Neutrophil (primary cell): Measurements from ENCODE around the gene XIST.

Experiments used
- H3K27ac ChIP-seq: fragments of 200-600 bp; sonication (generic); 2 replicates; pipeline ENCODE4 v1.5.1; 2016; ENCODE audit warnings: mild to moderate bottlenecking, moderate library complexity
- H3K27me3 ChIP-seq: fragments of 200-600 bp; sonication (generic); 2 replicates; pipeline ENCODE4 v1.6.0; 2016; ENCODE audit warnings: mild to moderate bottlenecking
- H3K36me3 ChIP-seq: fragments of 200-600 bp; sonication (generic); 2 replicates; pipeline ENCODE4 v1.5.1; 2017
- H3K4me1 ChIP-seq, 2 experiments: fragments of 200-600 bp in 1 of 2; sonication (generic) in 1 of 2; 1 replicate in 1 of 2; 2 replicates in 1 of 2; pipeline versions ENCODE4 v1.5.1 to v1.6.1; 2013 to 2016; ENCODE audit warnings: low read depth in 1 of 2, low read length in 1 of 2, mild to moderate bottlenecking in 1 of 2, moderate library complexity in 1 of 2; ENCODE audit not compliant: control insufficient read depth in 1 of 2, insufficient read depth in 1 of 2
- H3K4me3 ChIP-seq, 2 experiments: fragments of 200-600 bp in 1 of 2; sonication (generic) in 1 of 2; 1 replicate in 1 of 2; 2 replicates in 1 of 2; pipeline ENCODE4 v1.5.1; 2013 to 2016; ENCODE audit warnings: low read depth in 1 of 2, low read length in 1 of 2, mild to moderate bottlenecking in 1 of 2, moderate library complexity in 1 of 2
- H3K9me3 ChIP-seq: fragments of 200-600 bp; sonication (generic); 2 replicates; pipeline ENCODE4 v1.5.1; 2016
- TF ChIP-seq, protein P1 (sequence below): fragments of 200-600 bp; sonication (generic); IDR thresholded peaks from 2 replicates; pipeline ENCODE4 v1.5.1; 2016; ENCODE audit warnings: antibody characterized with exemption

Gene XIST

GRCh38 chrX:73829890-73830466 lies 22.5 kb downstream of the XIST start:
- TF ChIP-seq, protein P1, sequence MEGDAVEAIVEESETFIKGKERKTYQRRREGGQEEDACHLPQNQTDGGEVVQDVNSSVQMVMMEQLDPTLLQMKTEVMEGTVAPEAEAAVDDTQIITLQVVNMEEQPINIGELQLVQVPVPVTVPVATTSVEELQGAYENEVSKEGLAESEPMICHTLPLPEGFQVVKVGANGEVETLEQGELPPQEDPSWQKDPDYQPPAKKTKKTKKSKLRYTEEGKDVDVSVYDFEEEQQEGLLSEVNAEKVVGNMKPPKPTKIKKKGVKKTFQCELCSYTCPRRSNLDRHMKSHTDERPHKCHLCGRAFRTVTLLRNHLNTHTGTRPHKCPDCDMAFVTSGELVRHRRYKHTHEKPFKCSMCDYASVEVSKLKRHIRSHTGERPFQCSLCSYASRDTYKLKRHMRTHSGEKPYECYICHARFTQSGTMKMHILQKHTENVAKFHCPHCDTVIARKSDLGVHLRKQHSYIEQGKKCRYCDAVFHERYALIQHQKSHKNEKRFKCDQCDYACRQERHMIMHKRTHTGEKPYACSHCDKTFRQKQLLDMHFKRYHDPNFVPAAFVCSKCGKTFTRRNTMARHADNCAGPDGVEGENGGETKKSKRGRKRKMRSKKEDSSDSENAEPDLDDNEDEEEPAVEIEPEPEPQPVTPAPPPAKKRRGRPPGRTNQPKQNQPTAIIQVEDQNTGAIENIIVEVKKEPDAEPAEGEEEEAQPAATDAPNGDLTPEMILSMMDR = no peak
- peaks cover 14 to 27% of the 10 kb centered on the region in 2 experiments for H3K4me1 ChIP-seq
- no peaks in the 10 kb centered on the region for H3K36me3 ChIP-seq
- H3K27ac ChIP-seq = no peak overlapping the region
- no peaks in the 10 kb centered on the region for H3K9me3 ChIP-seq
- H3K4me3 ChIP-seq = no peak overlapping the region
- H3K27me3 ChIP-seq = no peaks in the 10 kb centered on the region

- TF ChIP-seq, protein P1 = no peak
- no peaks in the 10 kb centered on the region for H3K36me3 ChIP-seq
- no peak overlapping the region for H3K27ac ChIP-seq
Observed at GRCh38 chrX:73828080-73828720, 24.3 kb downstream of the XIST start.

DNA sequence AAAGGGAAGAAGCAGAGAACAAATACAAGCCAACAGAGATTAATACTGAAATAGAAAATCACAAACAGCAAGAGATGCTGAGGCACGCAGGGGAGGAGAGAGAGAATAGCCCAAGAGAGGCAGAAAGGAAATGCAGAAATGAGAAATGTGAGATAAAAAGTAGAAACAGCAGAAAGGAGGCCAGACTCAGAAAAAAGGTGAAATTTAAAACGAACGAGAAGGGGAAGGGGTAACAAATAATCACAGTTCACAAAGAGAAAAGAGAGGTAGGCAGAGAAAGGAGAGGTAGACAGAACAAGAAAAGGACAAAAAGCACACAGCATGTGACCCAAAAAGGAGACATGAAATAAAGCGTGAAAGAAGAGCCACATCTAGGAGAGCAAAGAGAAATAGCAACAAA lies 25.1 kb downstream of the XIST start:
- H3K27me3 ChIP-seq = no peaks in the 10 kb centered on the region
- no peak overlapping the region for H3K4me3 ChIP-seq
- TF ChIP-seq, protein P1 = no peak
- no peaks in the 10 kb centered on the region for H3K9me3 ChIP-seq
- H3K36me3 ChIP-seq = no peaks in the 10 kb centered on the region
- H3K27ac ChIP-seq = no peak overlapping the region
- H3K4me1 ChIP-seq = peaks cover 14 to 25% of the 10 kb centered on the region in 2 experiments

More at GRCh38 chrX:73828080-73828720, 24.3 kb downstream of the XIST start:
- H3K27me3 ChIP-seq = no peaks in the 10 kb centered on the region
- H3K4me1 ChIP-seq = peaks cover 14 to 27% of the 10 kb centered on the region in 2 experiments
- H3K9me3 ChIP-seq = no peaks in the 10 kb centered on the region
- H3K4me3 ChIP-seq = no peak overlapping the region

DNA sequence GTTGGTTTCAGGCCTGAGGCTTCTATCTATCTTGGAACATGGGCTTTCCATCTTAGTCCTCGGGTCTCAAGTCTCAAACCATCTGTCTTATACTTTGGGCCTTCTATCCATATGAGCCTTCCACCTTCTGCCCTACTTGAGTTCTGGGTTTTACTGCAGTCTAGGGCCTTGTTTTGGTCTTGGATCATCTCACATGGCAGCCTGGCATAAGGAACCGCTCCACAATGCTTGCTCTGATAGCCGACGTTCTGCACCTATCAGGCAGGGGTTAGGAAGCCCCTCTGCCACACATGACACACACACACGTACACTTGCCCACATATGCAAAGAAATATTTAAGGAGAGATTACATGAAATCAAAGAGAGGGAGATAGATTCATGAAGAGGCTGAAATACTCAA lies 25.5 kb downstream of the XIST start:
- TF ChIP-seq, protein P1 = no peak

DNA sequence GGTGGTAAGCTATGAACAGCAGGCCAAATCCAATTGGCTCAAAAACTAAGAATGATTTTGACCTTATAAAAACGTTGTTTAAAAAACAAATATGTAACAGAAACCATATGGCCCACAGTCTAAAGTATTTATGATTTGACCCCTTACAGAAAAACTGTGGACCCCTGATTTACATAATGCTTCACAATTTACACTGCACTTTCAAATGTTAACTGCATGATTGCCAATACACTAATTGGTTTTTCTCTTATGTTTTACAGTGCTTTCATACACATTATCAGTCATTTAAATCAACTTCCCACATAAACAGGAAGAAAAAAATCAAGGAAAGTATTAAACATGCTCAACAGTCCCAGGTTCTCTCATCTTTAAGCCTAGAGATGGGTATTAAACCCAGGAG lies 26.9 kb downstream of the XIST start:
- Histone ChIP-seq H3K27ac (no peak overlapping the region), H3K9me3 (no peaks in the 10 kb centered on the region), H3K4me3 (no peak overlapping the region), H3K36me3 (no peaks in the 10 kb centered on the region), H3K4me1 (peaks cover 0 to 7% of the 10 kb centered on the region in 2 experiments), H3K27me3 (no peaks in the 10 kb centered on the region)
- TF ChIP-seq, protein P1 = no peak

More for the DNA sequence above, 25.5 kb downstream of the XIST start:
- H3K27ac ChIP-seq = no peak overlapping the region
- H3K27me3 ChIP-seq = no peaks in the 10 kb centered on the region
- no peaks in the 10 kb centered on the region for H3K36me3 ChIP-seq
- H3K4me1 ChIP-seq = peaks cover 12 to 21% of the 10 kb centered on the region in 2 experiments
- no peaks in the 10 kb centered on the region for H3K9me3 ChIP-seq
- H3K4me3 ChIP-seq = no peak overlapping the region
